HCT116 (cell line): Measurements from ENCODE around the gene MED10. TPM values are rescaled to one million over a fixed set of nuclear protein-coding genes. Genes with fewer than 3 reads are reported as not detected.

ENCODE experiments used
- ATAC-seq: fragments of 200-7000 bp; cut with Tn5 transposase; 2 replicates; pipeline ENCODE4 v1.9.1; 2020; ENCODE audit warnings: mild to moderate bottlenecking, moderate library complexity
- BruUV-seq: library from RNA; stranded (reverse); fragments of 400-500 nt; replicated peaks from 2 replicates; lab custom pipeline; 2021; lab: Mats Ljungman, UMichigan
- CTCF ChIA-PET: fragments of 300-600 bp; sonication (Branson Sonifier 250); formaldehyde crosslinking; loops from one replicate; lab custom pipeline; 2021; ENCODE audit warnings: antibody characterized with exemption; lab: Charles Lee
- POLR2A ChIA-PET: fragments of 300-600, 350-600 bp; sonication (Branson Sonifier 250); formaldehyde crosslinking; loops from one replicate; lab custom pipeline; 2021; ENCODE audit warnings: antibody characterized with exemption; lab: Charles Lee
- RAD21 ChIA-PET, 2 experiments: fragments of 300-600 bp; sonication (Branson Sonifier 250); formaldehyde crosslinking; loops; one replicate each; lab custom pipeline; 2023; ENCODE audit warnings: low total read pairs in 2 of 2; ENCODE audit not compliant: uncharacterized antibody in 2 of 2, unreplicated experiment in 2 of 2, low non-redundant PET in 1 of 2; lab: Charles Lee
- DNase-seq: peaks from one replicate; pipeline ENCODE4 v3.0.0-alpha.2; 2010; ENCODE audit warnings: low read depth, low spot score
- H2AFZ ChIP-seq: fragments of 200-600 bp; shearing (Covaris generic), sonication (generic); 2 replicates; pipeline ENCODE4 v1.6.1; 2017; ENCODE audit warnings: low read depth, mixed run types, mixed read lengths, antibody characterized with exemption, low read length; ENCODE audit not compliant: poor library complexity, severe bottlenecking
- H3K27ac ChIP-seq: 2 replicates; pipeline ENCODE4 v1.5.1; 2012; ENCODE audit warnings: low read depth, low read length
- H3K27me3 ChIP-seq: fragments of 200-600 bp; sonication (generic); 2 replicates; pipeline ENCODE4 v1.6.1; 2016; ENCODE audit warnings: mixed run types, low read length, mixed read lengths; ENCODE audit not compliant: insufficient read depth
- H3K36me3 ChIP-seq, 2 experiments: fragments of 200-500 bp in 1 of 2; fragments of 200-600 bp in 1 of 2; sonication (Bioruptor generic) in 1 of 2; sonication (generic) in 1 of 2; 2 replicates each; pipeline versions ENCODE4 v1.5.1 to v1.6.1; 2014 to 2016; ENCODE audit warnings: low read length in 2 of 2, inconsistent platforms in 1 of 2, mixed read lengths in 1 of 2, mixed run types in 1 of 2; ENCODE audit not compliant: insufficient read depth in 2 of 2, control insufficient read depth in 1 of 2
- H3K4me1 ChIP-seq, 2 experiments: fragments of 200-600 bp in 1 of 2; sonication (generic) in 1 of 2; 2 replicates each; pipeline versions ENCODE4 v1.5.1 to v1.6.1; 2012 to 2017; ENCODE audit warnings: low read length in 2 of 2, inconsistent platforms in 1 of 2, mild to moderate bottlenecking in 1 of 2, mixed read lengths in 1 of 2, mixed run types in 1 of 2, moderate library complexity in 1 of 2; ENCODE audit not compliant: insufficient read depth in 2 of 2, control insufficient read depth in 1 of 2
- H3K4me2 ChIP-seq: fragments of 200-600 bp; sonication (generic); 2 replicates; pipeline ENCODE4 v1.6.1; 2017; ENCODE audit warnings: mixed run types, low read length, mixed read lengths
- H3K4me3 ChIP-seq, 2 experiments: fragments of 200-600 bp in 1 of 2; sonication (generic) in 1 of 2; replicated peaks in 1 of 2; 2 replicates each; pipeline ENCODE4 v1.5.1; 2011 to 2016; ENCODE audit warnings: low read length in 2 of 2, control low read depth in 1 of 2, low read depth in 1 of 2, mild to moderate bottlenecking in 1 of 2, mixed read lengths in 1 of 2, mixed run types in 1 of 2
- H3K79me2 ChIP-seq: fragments of 200-600 bp; sonication (generic); 2 replicates; pipeline ENCODE4 v1.6.1; 2017; ENCODE audit warnings: mild to moderate bottlenecking, mixed run types, low read length, moderate library complexity, mixed read lengths; ENCODE audit not compliant: insufficient read depth
- H3K9ac ChIP-seq: fragments of 200-600 bp; sonication (generic); 2 replicates; pipeline ENCODE4 v1.6.1; 2016; ENCODE audit warnings: low read length, mixed read lengths
- H3K9me2 ChIP-seq: fragments of 200-600 bp; sonication (generic), shearing (Covaris generic); 2 replicates; pipeline ENCODE4 v1.6.1; 2017; ENCODE audit warnings: mixed run types, mild to moderate bottlenecking, moderate library complexity; ENCODE audit not compliant: insufficient read depth
- H3K9me3 ChIP-seq, 2 experiments: fragments of 200-500 bp in 1 of 2; fragments of 200-600 bp in 1 of 2; sonication (Bioruptor generic) in 1 of 2; sonication (generic) in 1 of 2; 2 replicates each; pipeline ENCODE4 v1.6.1; 2014 to 2017; ENCODE audit warnings: low read length in 2 of 2, mixed read lengths in 2 of 2, inconsistent platforms in 1 of 2, low read depth in 1 of 2, mild to moderate bottlenecking in 1 of 2, mixed run types in 1 of 2, moderate library complexity in 1 of 2; ENCODE audit not compliant: control insufficient read depth in 1 of 2, insufficient read depth in 1 of 2
- H4K20me1 ChIP-seq: fragments of 200-600 bp; sonication (generic), shearing (Covaris generic); 2 replicates; pipeline ENCODE4 v1.6.1; 2017; ENCODE audit warnings: mixed run types, mild to moderate bottlenecking, moderate library complexity; ENCODE audit not compliant: insufficient read depth
- CBX3 ChIP-seq: IDR thresholded peaks from 2 replicates; pipeline ENCODE4 v1.6.1; 2012; ENCODE audit warnings: low read depth
- EGR1 ChIP-seq: IDR thresholded peaks from 2 replicates; pipeline ENCODE4 v1.6.1; 2012; ENCODE audit warnings: low read depth
- ELF1 ChIP-seq: IDR thresholded peaks from 2 replicates; pipeline ENCODE4 v1.6.1; 2012; ENCODE audit warnings: low read depth, borderline replicate concordance
- EZH2 ChIP-seq: fragments of 200-600 bp; sonication (generic); IDR thresholded peaks from 2 replicates; pipeline ENCODE4 v1.6.1; 2017; ENCODE audit warnings: antibody characterized with exemption, mixed run types
- EZH2phosphoT487 ChIP-seq: fragments of 200-600 bp; IDR thresholded peaks from 2 replicates; pipeline ENCODE4 v1.6.1; 2018; ENCODE audit warnings: antibody characterized with exemption, borderline replicate concordance
- FOSL1 ChIP-seq: IDR thresholded peaks from 2 replicates; pipeline ENCODE4 v1.6.1; 2012; ENCODE audit warnings: low read depth
- JUND ChIP-seq: IDR thresholded peaks from 2 replicates; pipeline ENCODE4 v1.6.1; 2012
- RAD21 ChIP-seq: IDR thresholded peaks from 2 replicates; pipeline ENCODE4 v1.6.1; 2012; ENCODE audit warnings: low read depth, mild to moderate bottlenecking
- SIN3A ChIP-seq: IDR thresholded peaks from 2 replicates; pipeline ENCODE4 v1.6.1; 2012; ENCODE audit warnings: low read depth
- SP1 ChIP-seq: IDR thresholded peaks from 2 replicates; pipeline ENCODE4 v1.6.1; 2012; ENCODE audit warnings: low read depth
- TCF7L2 ChIP-seq: IDR thresholded peaks from 2 replicates; pipeline ENCODE4 v1.7.0; 2011; ENCODE audit warnings: borderline replicate concordance, inconsistent platforms; ENCODE audit not compliant: insufficient read depth, insufficient read length; ENCODE audit errors: extremely low read depth
- YY1 ChIP-seq: IDR thresholded peaks from 2 replicates; pipeline ENCODE4 v1.6.1; 2011; ENCODE audit warnings: low read length, low read depth, moderate library complexity, mild to moderate bottlenecking; ENCODE audit not compliant: insufficient replicate concordance; ENCODE audit errors: extremely low read depth
- ZFX ChIP-seq: fragments of 450-650 bp; IDR thresholded peaks from 2 replicates; pipeline ENCODE4 v1.6.1; 2017
- intact Hi-C: fragments of 100-400 bp; cut with micrococcal nuclease; formaldehyde crosslinking; loops from 2 replicates; pipeline ENCODE4 v1.10.0; 2022
- total RNA-seq: library from RNA; stranded (reverse); gene quantifications from one replicate; pipeline ENCODE4 v1.2.1, GENCODE V29; 2021; ENCODE audit not compliant: unreplicated experiment
- TF ChIP-seq, protein P1 (sequence below): IDR thresholded peaks from 2 replicates; pipeline ENCODE4 v1.6.1; 2012; ENCODE audit warnings: low read depth
- TF ChIP-seq, protein P2 (sequence below), 3 experiments: fragments of 200-600 bp in 1 of 3; sonication (generic) in 1 of 3; IDR thresholded peaks in 2 of 3; conservative IDR thresholded peaks in 1 of 3; 2 replicates each; pipeline ENCODE4 v1.5.1; 2012 to 2017; ENCODE audit warnings: low read depth in 2 of 3, low read length in 2 of 3, antibody characterized with exemption in 1 of 3, borderline replicate concordance in 1 of 3, control low read depth in 1 of 3, mild to moderate bottlenecking in 1 of 3, mixed read lengths in 1 of 3, mixed run types in 1 of 3, moderate library complexity in 1 of 3; ENCODE audit not compliant: insufficient read depth in 1 of 3

Gene MED10
- total RNA-seq, 1 experiment from 2014 or later: 35.0 TPM

DNA sequence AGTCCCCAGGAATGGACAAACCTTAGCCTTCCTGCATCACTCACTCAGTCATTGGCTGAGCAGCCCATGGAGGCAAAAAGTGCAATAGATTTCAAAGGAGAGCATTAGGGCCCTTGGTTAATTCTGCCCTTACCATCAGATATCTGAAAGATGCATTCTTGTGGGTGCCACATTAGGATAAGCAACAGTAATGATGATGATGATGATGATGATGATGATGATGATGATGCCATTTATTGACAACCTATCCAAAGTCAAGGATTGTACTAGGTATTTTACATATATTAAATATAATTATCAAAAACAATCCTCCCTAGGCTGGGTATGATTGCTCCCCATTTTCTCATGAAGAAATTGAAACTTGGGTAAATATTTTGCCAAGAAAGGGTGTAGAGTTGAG lies 9.6 kb upstream of the MED10 start:
- no peak for DNase-seq
- H3K27ac ChIP-seq: no peak overlapping the region
- peaks cover 50% of the 10 kb centered on the region for H3K27me3 ChIP-seq
- no peaks in the 10 kb centered on the region for H3K9me2 ChIP-seq
- ChIA-PET RAD21 (no interaction called here), POLR2A (no interaction called here), CTCF (no interaction called here)
- no peaks in the 10 kb centered on the region for H3K36me3 ChIP-seq
- TF ChIP-seq SIN3A: no peak
- no peak for TF ChIP-seq ZFX
- TF ChIP-seq EGR1: no peak
- no peak for TF ChIP-seq SP1
- no peak for TF ChIP-seq YY1
- no peak for TF ChIP-seq TCF7L2
- no peak for TF ChIP-seq JUND
- H3K9me3 ChIP-seq: no peaks in the 10 kb centered on the region
- BruUV-seq: no TSS peak
- no peak overlapping the region for H3K9ac ChIP-seq
- H4K20me1 ChIP-seq: no peaks in the 10 kb centered on the region
- H2AFZ ChIP-seq: no peak overlapping the region
- H3K4me1 ChIP-seq: no peaks in the 10 kb centered on the region
- no peaks in the 10 kb centered on the region for H3K79me2 ChIP-seq
- no peak for ATAC-seq
- H3K4me2 ChIP-seq: no peak overlapping the region
- no peak overlapping the region for H3K4me3 ChIP-seq
- intact Hi-C loops: no loop called here

DNA sequence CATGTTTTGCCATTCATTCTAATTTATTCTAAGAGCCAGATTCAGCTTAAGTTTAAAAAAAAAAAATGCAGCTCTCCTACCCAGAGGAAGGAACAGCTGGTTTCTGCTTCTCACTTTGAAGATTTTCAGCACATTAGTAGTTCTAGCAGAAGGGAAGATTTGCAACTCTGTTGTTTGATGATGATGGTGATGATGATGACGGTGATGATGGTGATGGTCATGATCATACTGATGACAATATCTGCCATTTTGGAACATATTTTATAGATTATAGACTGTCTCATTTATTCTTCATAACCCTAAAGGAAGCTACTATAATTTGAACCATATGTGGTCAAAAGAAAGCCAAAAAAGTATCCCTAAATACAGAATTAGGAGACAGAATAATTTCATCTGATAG lies 7.9 kb upstream of the MED10 start:
- intact Hi-C loops: no loop called here
- TF ChIP-seq RAD21: no peak
- no peak for TF ChIP-seq EZH2
- TF ChIP-seq CBX3: no peak
- no peak for TF ChIP-seq YY1
- TF ChIP-seq ELF1: no peak
- no peak for TF ChIP-seq SP1
- no peak for TF ChIP-seq SIN3A
- no peak for TF ChIP-seq EZH2phosphoT487
- TF ChIP-seq, protein P1, sequence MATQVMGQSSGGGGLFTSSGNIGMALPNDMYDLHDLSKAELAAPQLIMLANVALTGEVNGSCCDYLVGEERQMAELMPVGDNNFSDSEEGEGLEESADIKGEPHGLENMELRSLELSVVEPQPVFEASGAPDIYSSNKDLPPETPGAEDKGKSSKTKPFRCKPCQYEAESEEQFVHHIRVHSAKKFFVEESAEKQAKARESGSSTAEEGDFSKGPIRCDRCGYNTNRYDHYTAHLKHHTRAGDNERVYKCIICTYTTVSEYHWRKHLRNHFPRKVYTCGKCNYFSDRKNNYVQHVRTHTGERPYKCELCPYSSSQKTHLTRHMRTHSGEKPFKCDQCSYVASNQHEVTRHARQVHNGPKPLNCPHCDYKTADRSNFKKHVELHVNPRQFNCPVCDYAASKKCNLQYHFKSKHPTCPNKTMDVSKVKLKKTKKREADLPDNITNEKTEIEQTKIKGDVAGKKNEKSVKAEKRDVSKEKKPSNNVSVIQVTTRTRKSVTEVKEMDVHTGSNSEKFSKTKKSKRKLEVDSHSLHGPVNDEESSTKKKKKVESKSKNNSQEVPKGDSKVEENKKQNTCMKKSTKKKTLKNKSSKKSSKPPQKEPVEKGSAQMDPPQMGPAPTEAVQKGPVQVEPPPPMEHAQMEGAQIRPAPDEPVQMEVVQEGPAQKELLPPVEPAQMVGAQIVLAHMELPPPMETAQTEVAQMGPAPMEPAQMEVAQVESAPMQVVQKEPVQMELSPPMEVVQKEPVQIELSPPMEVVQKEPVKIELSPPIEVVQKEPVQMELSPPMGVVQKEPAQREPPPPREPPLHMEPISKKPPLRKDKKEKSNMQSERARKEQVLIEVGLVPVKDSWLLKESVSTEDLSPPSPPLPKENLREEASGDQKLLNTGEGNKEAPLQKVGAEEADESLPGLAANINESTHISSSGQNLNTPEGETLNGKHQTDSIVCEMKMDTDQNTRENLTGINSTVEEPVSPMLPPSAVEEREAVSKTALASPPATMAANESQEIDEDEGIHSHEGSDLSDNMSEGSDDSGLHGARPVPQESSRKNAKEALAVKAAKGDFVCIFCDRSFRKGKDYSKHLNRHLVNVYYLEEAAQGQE: no peak
- TF ChIP-seq, protein P2, sequence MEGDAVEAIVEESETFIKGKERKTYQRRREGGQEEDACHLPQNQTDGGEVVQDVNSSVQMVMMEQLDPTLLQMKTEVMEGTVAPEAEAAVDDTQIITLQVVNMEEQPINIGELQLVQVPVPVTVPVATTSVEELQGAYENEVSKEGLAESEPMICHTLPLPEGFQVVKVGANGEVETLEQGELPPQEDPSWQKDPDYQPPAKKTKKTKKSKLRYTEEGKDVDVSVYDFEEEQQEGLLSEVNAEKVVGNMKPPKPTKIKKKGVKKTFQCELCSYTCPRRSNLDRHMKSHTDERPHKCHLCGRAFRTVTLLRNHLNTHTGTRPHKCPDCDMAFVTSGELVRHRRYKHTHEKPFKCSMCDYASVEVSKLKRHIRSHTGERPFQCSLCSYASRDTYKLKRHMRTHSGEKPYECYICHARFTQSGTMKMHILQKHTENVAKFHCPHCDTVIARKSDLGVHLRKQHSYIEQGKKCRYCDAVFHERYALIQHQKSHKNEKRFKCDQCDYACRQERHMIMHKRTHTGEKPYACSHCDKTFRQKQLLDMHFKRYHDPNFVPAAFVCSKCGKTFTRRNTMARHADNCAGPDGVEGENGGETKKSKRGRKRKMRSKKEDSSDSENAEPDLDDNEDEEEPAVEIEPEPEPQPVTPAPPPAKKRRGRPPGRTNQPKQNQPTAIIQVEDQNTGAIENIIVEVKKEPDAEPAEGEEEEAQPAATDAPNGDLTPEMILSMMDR (IDR thresholded peaks at IDR 0.05 in 2 of 3, conservative IDR thresholded peaks at IDR 0.05 in 1 of 3; ENCODE audit: borderline replicate concordance in 1 of 3, insufficient read depth in 1 of 3, low read depth in 2 of 3, low read length in 2 of 3): no peak
- no peak for TF ChIP-seq FOSL1
- TF ChIP-seq TCF7L2: no peak
- TF ChIP-seq EGR1: no peak
- Histone ChIP-seq H3K27ac (no peak overlapping the region), H3K79me2 (no peaks in the 10 kb centered on the region), H3K4me3 (no peak overlapping the region), H3K36me3 (no peaks in the 10 kb centered on the region), H2AFZ (no peak overlapping the region), H3K9ac (no peak overlapping the region), H3K4me1 (no peaks in the 10 kb centered on the region), H4K20me1 (no peaks in the 10 kb centered on the region), H3K4me2 (no peak overlapping the region), H3K9me2 (no peaks in the 10 kb centered on the region), H3K9me3 (no peaks in the 10 kb centered on the region), H3K27me3 (peaks cover 33% of the 10 kb centered on the region)
- POLR2A ChIA-PET: no interaction called here
- DNase-seq (no peak), ATAC-seq (no peak)
- CTCF ChIA-PET: no interaction called here
- BruUV-seq: no TSS peak
- RAD21 ChIA-PET: no interaction called here
